NB4 (cell line): ENCODE results near the gene EVPLL.

Experiments
- CTCF ChIP-seq: IDR thresholded peaks from one replicate; pipeline ENCODE4 v1.5.1; 2012; ENCODE audit warnings: low read depth, low read length
- POLR2A ChIP-seq: IDR thresholded peaks from 2 replicates; pipeline ENCODE4 v1.6.1; 2011; ENCODE audit warnings: mild to moderate bottlenecking; ENCODE audit not compliant: insufficient read length; ENCODE audit errors: extremely low read depth

GRCh38 chr17:18364166-18364565 is 13.4 kb upstream of the EVPLL start:
- no peak for TF ChIP-seq CTCF
- no peak for TF ChIP-seq POLR2A
